Fibroblast of mammary gland (primary cell): ENCODE data around the gene HK3.

ENCODE experiments used
- DNase-seq: peaks from one replicate; pipeline ENCODE4 v3.0.0-alpha.2; 2010; ENCODE audit warnings: low read depth
- H3K4me3 ChIP-seq: 2 replicates; pipeline ENCODE4 v1.5.1; 2011; ENCODE audit warnings: low read depth, mild to moderate bottlenecking, low read length, moderate library complexity; ENCODE audit not compliant: control insufficient read depth
- CTCF ChIP-seq: conservative IDR thresholded peaks from 2 replicates; pipeline ENCODE4 v1.5.1; 2011; ENCODE audit warnings: low read depth, low read length, inconsistent platforms; ENCODE audit not compliant: control insufficient read depth, insufficient read depth

Gene HK3

GRCh38 chr5:176938472-176938871 is 39.3 kb upstream of the HK3 start:
- H3K4me3 ChIP-seq, result no peak overlapping the region
- TF ChIP-seq CTCF, result no peak
- no peak for DNase-seq

DNA sequence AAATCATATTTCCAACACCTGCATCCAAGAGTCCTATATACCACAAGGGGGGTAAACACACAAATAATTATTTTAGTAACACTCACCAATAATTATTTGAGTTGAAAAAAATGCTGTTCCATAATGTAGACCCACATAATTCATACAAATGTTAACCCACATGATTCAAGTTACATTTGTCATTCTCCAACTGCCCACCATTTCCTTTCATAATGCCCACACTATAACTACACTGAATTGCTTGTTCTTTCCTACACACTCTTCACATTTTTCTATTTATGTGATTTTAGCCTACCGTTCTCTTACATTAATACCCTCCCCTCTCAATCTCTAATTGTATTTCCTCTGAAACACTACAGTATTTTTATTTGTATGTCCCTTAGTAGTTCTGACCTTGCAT is 35.9 kb upstream of the HK3 start:
- H3K4me3 ChIP-seq, result no peak overlapping the region
- no peak for DNase-seq
- TF ChIP-seq CTCF, result no peak

DNA sequence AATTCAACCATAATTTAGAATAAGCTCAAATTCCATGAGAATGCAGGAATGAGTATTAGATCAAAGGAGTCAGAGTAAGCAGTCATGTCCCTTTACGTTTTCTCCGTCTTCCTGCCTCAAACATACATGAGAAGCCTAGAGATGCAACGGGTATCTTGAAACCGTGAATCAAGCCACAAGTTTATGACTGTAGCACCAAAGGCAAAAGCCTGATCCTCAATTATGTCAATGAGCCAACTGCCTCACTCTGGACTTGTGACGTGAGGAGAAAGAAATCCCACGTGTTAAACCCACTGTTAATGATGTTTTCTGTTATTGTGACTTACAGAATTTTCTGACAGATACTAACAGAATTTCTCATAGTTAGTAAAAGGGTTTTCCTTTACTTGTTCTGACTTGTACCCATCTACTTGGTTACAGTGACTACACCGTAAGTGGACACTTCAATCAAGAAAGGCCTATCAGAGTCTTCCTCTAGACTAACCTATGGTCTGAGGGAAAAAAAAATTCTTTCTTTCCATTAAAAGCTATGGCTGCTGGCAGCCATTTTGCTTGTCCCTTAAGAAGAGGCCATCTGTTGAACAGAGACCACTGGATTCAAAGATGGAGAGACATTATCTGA is 35.3 kb upstream of the HK3 start:
- H3K4me3 ChIP-seq, result no peak overlapping the region
- TF ChIP-seq CTCF, result no peak
- DNase-seq, result no peak

- no peak for TF ChIP-seq CTCF
- no peak for DNase-seq
These were observed 30.5 kb upstream of the HK3 start for GRCh38 chr5:176929654-176930053.

DNA sequence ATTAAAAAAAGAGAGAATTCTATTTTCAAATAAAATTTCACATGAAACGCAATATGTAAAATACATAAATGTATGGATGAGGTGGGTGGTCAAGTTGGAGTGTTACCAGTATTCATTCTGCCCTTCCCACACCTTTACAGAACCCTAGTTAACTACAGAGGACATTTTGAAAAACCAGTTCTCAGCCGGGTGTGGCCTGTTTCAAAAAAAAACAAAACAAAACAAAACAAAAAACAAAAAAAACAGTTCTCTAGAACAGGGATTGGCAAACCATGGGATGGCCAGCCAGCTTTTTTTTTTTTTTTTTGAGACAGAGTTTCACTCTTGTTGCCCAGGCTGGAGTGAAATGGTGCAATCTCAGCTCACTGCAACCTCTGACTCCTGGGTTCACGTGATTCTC is 28.4 kb upstream of the HK3 start:
- no peak for DNase-seq
- no peak for TF ChIP-seq CTCF
- H3K4me3 ChIP-seq, result no peak overlapping the region

More at GRCh38 chr5:176929654-176930053, 30.5 kb upstream of the HK3 start:
- H3K4me3 ChIP-seq, result no peak overlapping the region

DNA sequence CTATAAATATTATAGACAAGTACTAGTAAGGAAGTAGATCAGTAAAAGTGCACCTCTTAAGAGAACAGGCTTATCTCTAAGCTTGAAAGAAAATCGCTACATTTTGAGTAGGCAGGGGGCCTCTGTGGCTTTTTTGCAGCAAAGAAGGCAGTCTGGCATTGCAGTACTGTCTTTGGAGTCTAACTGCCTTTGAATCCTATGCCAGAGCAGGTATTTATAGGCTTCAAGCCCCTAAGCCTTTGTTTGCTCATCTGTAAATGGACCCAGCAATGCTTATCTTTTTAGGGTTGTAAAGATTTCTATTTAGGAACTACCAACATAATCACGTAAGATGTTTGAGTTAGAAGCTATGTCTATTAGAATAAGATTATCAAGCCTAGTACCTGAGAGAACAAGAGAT is 23.7 kb upstream of the HK3 start:
- DNase-seq, result no peak
- no peak for TF ChIP-seq CTCF
- H3K4me3 ChIP-seq, result no peak overlapping the region

DNA sequence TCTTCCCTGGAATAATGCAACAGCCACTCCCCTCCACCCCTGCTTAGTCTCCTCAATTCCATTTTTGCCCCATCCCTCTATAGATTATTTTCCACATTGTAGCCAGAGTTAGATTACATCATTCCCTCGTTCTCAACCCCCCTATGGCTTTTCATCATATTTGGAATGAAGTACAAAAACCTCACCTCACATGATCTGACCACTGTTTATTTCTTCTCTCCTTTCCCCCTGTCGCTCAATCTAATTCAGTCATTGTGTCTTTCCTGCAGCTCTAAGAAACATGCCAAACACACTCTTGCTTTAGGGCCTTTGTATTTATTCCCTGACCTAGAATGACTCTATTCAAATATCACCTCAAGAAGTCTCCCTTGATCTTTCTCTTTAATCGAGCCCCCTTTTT is 22.6 kb upstream of the HK3 start:
- H3K4me3 ChIP-seq, result no peak overlapping the region
- no peak for DNase-seq
- TF ChIP-seq CTCF, result no peak
